ENCODE measurements around the gene RCN2. TPM values are rescaled to one million over a fixed set of nuclear protein-coding genes. Genes with fewer than 3 reads are reported as not detected.

RCN2 gene
- total RNA-seq, 1 donor from 2014 or later: 25.0 TPM

- H3K9me3 Mint-ChIP-seq: no peaks in the 10 kb centered on the region
- DNase-seq (no peak), ATAC-seq (ENCODE audit: low read depth) (no peak)
- intact Hi-C loops (cut with micrococcal nuclease): no loop called here
- peaks cover 18% of the 10 kb centered on the region for H3K4me1 Mint-ChIP-seq
- no peak overlapping the region for H3K27ac Mint-ChIP-seq
- peaks cover 3% of the 10 kb centered on the region for H3K27me3 Mint-ChIP-seq
- H3K36me3 Mint-ChIP-seq (ENCODE audit: low read depth): no peaks in the 10 kb centered on the region
- no peak overlapping the region for H3K4me3 Mint-ChIP-seq
- CTCF ChIA-PET: interaction anchor here (0.7 kb wide), 2 partner anchors 13 to 46 kb away, joined by 3 read pairs; no protein-coding TSS in a partner anchor
- POLR2A ChIA-PET: interaction anchor here (0.6 to 0.7 kb wide), 2 partner anchors 22 to 617 kb away, joined by 3 read pairs; no protein-coding TSS in a partner anchor
- no peak for TF ChIP-seq CTCF (IDR thresholded peaks at IDR 0.05)
These were observed 55.2 kb downstream of the RCN2 start for GRCh38 chr15:76986743-76987142.

GRCh38 chr15:76987276-76987675, 55.7 kb downstream of the RCN2 start:
- ATAC-seq (ENCODE audit: low read depth) (no peak), DNase-seq (no peak)
- Mint-ChIP-seq H3K36me3 (ENCODE audit: low read depth) (no peaks in the 10 kb centered on the region), H3K4me3 (no peak overlapping the region), H3K4me1 (peaks cover 18% of the 10 kb centered on the region), H3K9me3 (no peaks in the 10 kb centered on the region), H3K27me3 (peaks cover 3% of the 10 kb centered on the region), H3K27ac (no peak overlapping the region)
- TF ChIP-seq CTCF (IDR thresholded peaks at IDR 0.05): no peak
- intact Hi-C loops (cut with micrococcal nuclease): no loop called here
- CTCF ChIA-PET: interaction anchor here (0.7 kb wide), 1 partner anchor 14 kb away, joined by 3 read pairs; no protein-coding TSS in a partner anchor
- POLR2A ChIA-PET: interaction anchor here (0.6 kb wide), 2 partner anchors 13 to 23 kb away, joined by 3 to 6 read pairs; no protein-coding TSS in a partner anchor

DNA sequence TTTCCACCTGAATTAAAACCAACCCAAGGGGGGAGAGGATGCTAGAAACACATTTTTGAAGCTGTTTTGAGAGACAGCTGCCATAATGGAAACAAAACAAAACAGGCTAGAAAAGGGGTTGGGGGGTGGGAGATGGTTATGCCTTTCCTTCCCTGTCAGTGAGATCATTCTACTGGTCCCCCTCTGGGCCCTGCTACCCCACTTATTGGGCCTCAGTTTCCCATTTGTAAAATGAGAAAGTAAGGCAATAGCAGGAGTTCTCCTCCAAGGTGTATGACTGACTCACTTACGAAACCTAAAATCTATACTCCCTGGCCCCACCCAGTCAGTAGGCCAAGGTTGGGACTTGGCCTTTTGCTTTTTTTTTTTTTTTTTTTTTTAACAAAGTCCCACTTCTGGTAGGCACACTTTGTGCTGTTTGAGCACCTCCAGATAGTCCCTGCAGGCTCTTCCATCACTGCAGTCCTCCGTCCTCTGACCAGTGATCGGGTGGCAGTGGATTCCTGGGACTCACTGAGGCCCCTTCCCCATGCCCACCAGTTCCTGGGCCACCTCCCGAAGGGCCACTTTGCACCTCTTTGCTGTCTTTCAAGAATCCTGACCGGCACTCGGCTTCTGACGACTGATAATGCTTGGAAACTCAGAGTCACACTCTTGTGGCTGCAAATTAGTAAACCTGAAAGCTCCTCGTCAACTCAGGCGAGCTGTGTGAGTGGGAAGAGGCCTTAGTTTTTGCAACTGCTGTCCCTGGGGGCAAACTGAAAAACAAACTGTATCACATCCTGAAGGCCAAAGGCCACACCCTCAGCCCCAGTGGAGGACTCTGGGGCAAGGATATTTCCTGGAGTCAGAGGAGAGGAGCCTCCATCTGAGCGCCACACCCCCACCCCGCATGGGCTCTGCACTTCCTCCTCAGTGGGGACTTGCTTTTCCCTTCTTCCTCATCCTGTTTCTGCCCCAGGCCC, 56.6 kb downstream of the RCN2 start:
- intact Hi-C loops (cut with micrococcal nuclease): loop anchor here (2.0 kb wide), 1 partner anchor 15 kb away; no protein-coding TSS in a partner anchor
- H3K27ac Mint-ChIP-seq: peak overlapping the region; percentile 77
- no peak for DNase-seq
- TF ChIP-seq CTCF (IDR thresholded peaks at IDR 0.05): no peak
- H3K9me3 Mint-ChIP-seq: no peaks in the 10 kb centered on the region
- ChIA-PET CTCF (no interaction called here), POLR2A (interaction anchor here (0.6 kb wide), 1 partner anchor 14 kb away, joined by 6 read pairs; no protein-coding TSS in a partner anchor)
- no peaks in the 10 kb centered on the region for H3K27me3 Mint-ChIP-seq
- H3K4me3 Mint-ChIP-seq: peak overlapping the region; percentile 41
- peak; percentile 94 for ATAC-seq (ENCODE audit: low read depth)
- peaks cover 21% of the 10 kb centered on the region for H3K4me1 Mint-ChIP-seq
- H3K36me3 Mint-ChIP-seq (ENCODE audit: low read depth): no peaks in the 10 kb centered on the region

GRCh38 chr15:76988867-76989780, 57.6 kb downstream of the RCN2 start:
- intact Hi-C loops (cut with micrococcal nuclease): loop anchor here (2.0 kb wide), 1 partner anchor 14 kb away; no protein-coding TSS in a partner anchor
- Mint-ChIP-seq H3K36me3 (ENCODE audit: low read depth) (no peaks in the 10 kb centered on the region), H3K4me1 (peaks cover 30% of the 10 kb centered on the region), H3K27ac (peak overlapping the region; percentile 77), H3K4me3 (no peak overlapping the region), H3K27me3 (no peaks in the 10 kb centered on the region), H3K9me3 (no peaks in the 10 kb centered on the region)
- CTCF ChIA-PET: no interaction called here
- ATAC-seq (ENCODE audit: low read depth): no peak
- DNase-seq: no peak
- POLR2A ChIA-PET: interaction anchor here (0.8 kb wide), 2 partner anchors 15 to 43 kb away, joined by 3 read pairs; no protein-coding TSS in a partner anchor
- no peak for TF ChIP-seq CTCF (IDR thresholded peaks at IDR 0.05)

Measured in activated B cell treated with CpG ODN at 0.5 μM for 24 hours (primary cell).